ENCODE data around the gene PEX14. TPM values are rescaled to one million over a fixed set of nuclear protein-coding genes. Genes with fewer than 3 reads are reported as not detected.
"Not testable (repeated sequence)": the region's sequence is repeated elsewhere in the genome, so short reads cannot be mapped to it uniquely, and the experiment has no call there.

Gene PEX14
- total and polyA plus RNA-seq, 9 donors: 11.7 to 16.8 (median 15.1) TPM

- DNase-seq: peak; percentile 63
- no peaks in the 10 kb centered on the region for H3K27me3 ChIP-seq (ENCODE audit: control insufficient read depth, insufficient read depth, low read length)
- no peaks in the 10 kb centered on the region for H3K9me3 ChIP-seq (replicated peaks; ENCODE audit: control insufficient read depth, low read depth, low read length)
- WGBS (ENCODE audit: insufficient coverage): 63% methylated on average over 10 of the region's 21 CpGs
- H3K4me3 ChIP-seq (ENCODE audit: low read length): no peak overlapping the region
- H3K4me1 ChIP-seq (ENCODE audit: control insufficient read depth, insufficient read depth, low read length): peaks cover 8% of the 10 kb centered on the region
- H3K27ac ChIP-seq (ENCODE audit: low read length): peak overlapping the region; percentile 24
- H3K36me3 ChIP-seq (ENCODE audit: control insufficient read depth, insufficient read depth, low read length): peaks cover 3% of the 10 kb centered on the region
These were observed 24.5 kb upstream of the PEX14 start for GRCh38 chr1:10450156-10450814.

- H3K36me3 ChIP-seq (ENCODE audit: control insufficient read depth, insufficient read depth, low read length): peaks cover 3% of the 10 kb centered on the region
- H3K27ac ChIP-seq (ENCODE audit: low read length): no peak overlapping the region
- no peaks in the 10 kb centered on the region for H3K9me3 ChIP-seq (replicated peaks; ENCODE audit: control insufficient read depth, low read depth, low read length)
- peak; percentile 44 for DNase-seq
- H3K4me1 ChIP-seq (ENCODE audit: control insufficient read depth, insufficient read depth, low read length): peaks cover 8% of the 10 kb centered on the region
- no CpG with 5 or more reads among the region's 6 CpGs for WGBS (ENCODE audit: insufficient coverage)
- no peaks in the 10 kb centered on the region for H3K27me3 ChIP-seq (ENCODE audit: control insufficient read depth, insufficient read depth, low read length)
- no peak overlapping the region for H3K4me3 ChIP-seq (ENCODE audit: low read length)
These were observed 23.9 kb upstream of the PEX14 start for GRCh38 chr1:10450836-10451235.

GRCh38 chr1:10451287-10451686, 23.5 kb upstream of the PEX14 start:
- DNase-seq: peak; percentile 65
- Histone ChIP-seq H3K4me3 (ENCODE audit: low read length) (no peak overlapping the region), H3K27me3 (ENCODE audit: control insufficient read depth, insufficient read depth, low read length) (no peaks in the 10 kb centered on the region), H3K4me1 (ENCODE audit: control insufficient read depth, insufficient read depth, low read length) (peaks cover 8% of the 10 kb centered on the region), H3K27ac (ENCODE audit: low read length) (no peak overlapping the region), H3K36me3 (ENCODE audit: control insufficient read depth, insufficient read depth, low read length) (peaks cover 3% of the 10 kb centered on the region), H3K9me3 (replicated peaks; ENCODE audit: control insufficient read depth, low read depth, low read length) (no peaks in the 10 kb centered on the region)
- 0% methylated on average over 4 of the region's 10 CpGs for WGBS (ENCODE audit: insufficient coverage)

GRCh38 chr1:10456048-10456447, 18.7 kb upstream of the PEX14 start:
- Histone ChIP-seq H3K36me3 (ENCODE audit: control insufficient read depth, insufficient read depth, low read length) (peaks cover 15% of the 10 kb centered on the region), H3K27ac (ENCODE audit: low read length) (no peak overlapping the region), H3K4me3 (ENCODE audit: low read length) (no peak overlapping the region), H3K9me3 (replicated peaks; ENCODE audit: control insufficient read depth, low read depth, low read length) (no peaks in the 10 kb centered on the region), H3K4me1 (ENCODE audit: control insufficient read depth, insufficient read depth, low read length) (peaks cover 6% of the 10 kb centered on the region), H3K27me3 (ENCODE audit: control insufficient read depth, insufficient read depth, low read length) (no peaks in the 10 kb centered on the region)
- 91% methylated on average over 4 of the region's 5 CpGs for WGBS (ENCODE audit: insufficient coverage)
- no peak for DNase-seq

GRCh38 chr1:10456661-10457060, 18.1 kb upstream of the PEX14 start:
- Histone ChIP-seq H3K9me3 (replicated peaks; ENCODE audit: control insufficient read depth, low read depth, low read length) (no peaks in the 10 kb centered on the region), H3K4me1 (ENCODE audit: control insufficient read depth, insufficient read depth, low read length) (peaks cover 4% of the 10 kb centered on the region), H3K27me3 (ENCODE audit: control insufficient read depth, insufficient read depth, low read length) (no peaks in the 10 kb centered on the region), H3K27ac (ENCODE audit: low read length) (no peak overlapping the region), H3K4me3 (ENCODE audit: low read length) (no peak overlapping the region), H3K36me3 (ENCODE audit: control insufficient read depth, insufficient read depth, low read length) (peaks cover 20% of the 10 kb centered on the region)
- no CpG with 5 or more reads among the region's 7 CpGs for WGBS (ENCODE audit: insufficient coverage)
- DNase-seq: no peak

GRCh38 chr1:10457462-10457861, 17.3 kb upstream of the PEX14 start:
- Histone ChIP-seq H3K36me3 (ENCODE audit: control insufficient read depth, insufficient read depth, low read length) (peaks cover 24% of the 10 kb centered on the region), H3K27ac (ENCODE audit: low read length) (peak overlapping the region; percentile 29)
- not testable (repeated sequence) for DNase-seq; H3K4me3 ChIP-seq (ENCODE audit: low read length); H3K9me3 ChIP-seq (replicated peaks; ENCODE audit: control insufficient read depth, low read depth, low read length); H3K27me3 ChIP-seq (ENCODE audit: control insufficient read depth, insufficient read depth, low read length); H3K4me1 ChIP-seq (ENCODE audit: control insufficient read depth, insufficient read depth, low read length)
- WGBS (ENCODE audit: insufficient coverage): 8% methylated on average over 2 of the region's 7 CpGs

- no peaks in the 10 kb centered on the region for H3K9me3 ChIP-seq (replicated peaks; ENCODE audit: control insufficient read depth, low read depth, low read length)
- no peaks in the 10 kb centered on the region for H3K27me3 ChIP-seq (ENCODE audit: control insufficient read depth, insufficient read depth, low read length)
- no peak overlapping the region for H3K4me3 ChIP-seq (ENCODE audit: low read length)
- peak overlapping the region; percentile 29 for H3K27ac ChIP-seq (ENCODE audit: low read length)
- H3K4me1 ChIP-seq (ENCODE audit: control insufficient read depth, insufficient read depth, low read length): peaks cover 4% of the 10 kb centered on the region
- peaks cover 28% of the 10 kb centered on the region for H3K36me3 ChIP-seq (ENCODE audit: control insufficient read depth, insufficient read depth, low read length)
- WGBS (ENCODE audit: insufficient coverage): 61% methylated on average over 6 of the region's 9 CpGs
- no peak for DNase-seq
These were observed 16.9 kb upstream of the PEX14 start for GRCh38 chr1:10457875-10458274.

- Histone ChIP-seq H3K9me3 (replicated peaks; ENCODE audit: control insufficient read depth, low read depth, low read length) (no peaks in the 10 kb centered on the region), H3K27me3 (ENCODE audit: control insufficient read depth, insufficient read depth, low read length) (no peaks in the 10 kb centered on the region), H3K27ac (ENCODE audit: low read length) (no peak overlapping the region), H3K4me1 (ENCODE audit: control insufficient read depth, insufficient read depth, low read length) (peaks cover 4% of the 10 kb centered on the region), H3K36me3 (ENCODE audit: control insufficient read depth, insufficient read depth, low read length) (peaks cover 31% of the 10 kb centered on the region), H3K4me3 (ENCODE audit: low read length) (no peak overlapping the region)
- DNase-seq: no peak
- no CpG with 5 or more reads among the region's 3 CpGs for WGBS (ENCODE audit: insufficient coverage)
These were observed 15.6 kb upstream of the PEX14 start for GRCh38 chr1:10459184-10459583.

GRCh38 chr1:10467078-10467477, 7.7 kb upstream of the PEX14 start:
- Histone ChIP-seq H3K4me3 (ENCODE audit: low read length) (no peak overlapping the region), H3K27ac (ENCODE audit: low read length) (no peak overlapping the region), H3K9me3 (replicated peaks; ENCODE audit: control insufficient read depth, low read depth, low read length) (no peaks in the 10 kb centered on the region), H3K4me1 (ENCODE audit: control insufficient read depth, insufficient read depth, low read length) (peaks cover 4% of the 10 kb centered on the region), H3K27me3 (ENCODE audit: control insufficient read depth, insufficient read depth, low read length) (no peaks in the 10 kb centered on the region), H3K36me3 (ENCODE audit: control insufficient read depth, insufficient read depth, low read length) (peaks cover 54% of the 10 kb centered on the region)
- 100% methylated on average over 1 of the region's 2 CpGs for WGBS (ENCODE audit: insufficient coverage)
- no peak for DNase-seq

- H3K27ac ChIP-seq (ENCODE audit: low read length): no peak overlapping the region
- H3K4me1 ChIP-seq (ENCODE audit: control insufficient read depth, insufficient read depth, low read length): peaks cover 4% of the 10 kb centered on the region
- peaks cover 31% of the 10 kb centered on the region for H3K36me3 ChIP-seq (ENCODE audit: control insufficient read depth, insufficient read depth, low read length)
- H3K9me3 ChIP-seq (replicated peaks; ENCODE audit: control insufficient read depth, low read depth, low read length): no peaks in the 10 kb centered on the region
- no peak for DNase-seq
- no peaks in the 10 kb centered on the region for H3K27me3 ChIP-seq (ENCODE audit: control insufficient read depth, insufficient read depth, low read length)
- no CpG with 5 or more reads among the region's 4 CpGs for WGBS (ENCODE audit: insufficient coverage)
- H3K4me3 ChIP-seq (ENCODE audit: low read length): no peak overlapping the region
These were observed 4.7 kb upstream of the PEX14 start for GRCh38 chr1:10470043-10470442.
